ENCODE data around the gene TMEM116.

- TF ChIP-seq, protein P1, sequence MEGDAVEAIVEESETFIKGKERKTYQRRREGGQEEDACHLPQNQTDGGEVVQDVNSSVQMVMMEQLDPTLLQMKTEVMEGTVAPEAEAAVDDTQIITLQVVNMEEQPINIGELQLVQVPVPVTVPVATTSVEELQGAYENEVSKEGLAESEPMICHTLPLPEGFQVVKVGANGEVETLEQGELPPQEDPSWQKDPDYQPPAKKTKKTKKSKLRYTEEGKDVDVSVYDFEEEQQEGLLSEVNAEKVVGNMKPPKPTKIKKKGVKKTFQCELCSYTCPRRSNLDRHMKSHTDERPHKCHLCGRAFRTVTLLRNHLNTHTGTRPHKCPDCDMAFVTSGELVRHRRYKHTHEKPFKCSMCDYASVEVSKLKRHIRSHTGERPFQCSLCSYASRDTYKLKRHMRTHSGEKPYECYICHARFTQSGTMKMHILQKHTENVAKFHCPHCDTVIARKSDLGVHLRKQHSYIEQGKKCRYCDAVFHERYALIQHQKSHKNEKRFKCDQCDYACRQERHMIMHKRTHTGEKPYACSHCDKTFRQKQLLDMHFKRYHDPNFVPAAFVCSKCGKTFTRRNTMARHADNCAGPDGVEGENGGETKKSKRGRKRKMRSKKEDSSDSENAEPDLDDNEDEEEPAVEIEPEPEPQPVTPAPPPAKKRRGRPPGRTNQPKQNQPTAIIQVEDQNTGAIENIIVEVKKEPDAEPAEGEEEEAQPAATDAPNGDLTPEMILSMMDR (optimal IDR thresholded peaks at IDR 0.05 in 1 of 3, IDR thresholded peaks at IDR 0.05 in 1 of 3, conservative IDR thresholded peaks at IDR 0.05 in 1 of 3; ENCODE audit: extremely low read depth in 1 of 3, insufficient read depth in 2 of 3, low read length in 3 of 3), result no peak
- TF ChIP-seq EZH2 (IDR thresholded peaks at IDR 0.05; ENCODE audit: low read length), result no peak
Observed at GRCh38 chr12:111932241-111932640, 80.7 kb downstream of the TMEM116 start.
